GM21786 (cell line): ENCODE measurements around the gene EPHB3.

Experiments
- ATAC-seq: cut with Tn5 transposase; IDR thresholded peaks from one replicate; pipeline ENCODE4 v1.9.1; 2021; ENCODE audit not compliant: unreplicated experiment

Gene EPHB3

DNA sequence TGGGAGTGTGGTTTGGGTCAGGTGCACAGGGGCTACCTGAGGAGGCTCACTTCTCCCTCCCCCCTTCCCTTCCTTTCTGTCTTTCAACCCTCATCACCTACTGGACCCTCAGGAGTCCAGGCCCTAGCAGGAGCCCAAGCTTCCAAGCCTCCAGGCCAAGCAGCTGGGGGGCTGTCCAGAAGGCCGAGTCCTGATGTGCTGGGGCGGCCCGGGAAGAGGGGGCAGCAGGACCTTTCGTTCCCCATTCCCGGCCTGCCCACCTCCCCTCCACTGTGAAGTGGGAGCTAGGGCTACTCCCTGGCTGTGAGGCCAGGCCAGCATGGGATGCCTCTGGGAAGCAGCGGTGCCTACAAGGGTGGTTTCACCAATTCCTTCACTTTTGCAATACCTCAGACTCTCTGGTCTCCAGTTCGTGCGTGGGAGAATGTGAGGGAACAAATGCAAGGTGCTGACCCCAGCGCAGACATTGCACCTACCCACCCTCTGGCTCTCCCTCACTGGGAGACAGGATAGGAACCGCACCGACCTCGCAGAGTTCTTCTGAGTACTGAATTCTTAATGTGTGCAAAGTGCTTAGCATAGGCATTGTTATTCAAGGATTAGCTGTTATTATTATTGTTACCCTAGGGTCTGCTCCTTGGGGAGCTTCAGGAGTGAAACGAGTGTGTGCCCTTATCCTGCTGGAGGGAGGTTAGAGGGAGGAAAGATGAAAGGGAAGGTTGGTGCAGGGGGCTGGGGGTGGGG is 2.5 kb downstream of the EPHB3 start:
- no peak for ATAC-seq

DNA sequence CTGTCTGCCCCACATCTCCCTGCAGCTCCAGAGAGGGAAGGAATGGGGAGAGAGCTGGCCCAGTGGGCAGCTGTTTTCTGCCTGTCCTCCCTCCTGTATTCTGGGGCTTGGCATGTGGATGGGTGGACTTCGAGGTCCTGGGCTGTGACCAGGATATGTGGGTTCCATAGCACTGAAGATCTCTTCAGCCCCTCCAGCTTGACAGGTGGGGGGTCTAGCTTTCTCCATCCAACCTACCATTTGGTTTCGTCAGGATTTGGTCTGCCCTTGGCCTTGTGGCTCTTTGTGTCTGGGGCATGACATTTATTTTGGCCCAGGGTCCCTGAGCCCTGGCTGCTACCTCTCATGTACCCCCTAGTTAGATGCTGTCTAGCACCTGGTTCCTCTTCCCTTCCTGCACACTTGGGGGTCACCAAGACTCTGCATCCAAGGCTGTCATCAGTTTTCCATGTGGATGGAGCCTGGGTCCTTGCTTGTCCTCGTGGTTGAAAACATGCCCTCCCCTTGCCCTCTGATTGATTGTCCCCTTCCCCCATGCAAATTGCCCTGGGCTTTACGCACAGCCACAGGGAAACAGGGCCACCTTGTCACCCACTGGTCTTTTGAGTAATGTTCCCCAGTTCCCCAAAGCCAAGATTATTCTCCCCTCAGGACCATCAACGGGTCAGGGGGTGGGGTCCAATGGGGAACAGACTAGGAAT is 3.2 kb downstream of the EPHB3 start:
- ATAC-seq, result no peak

DNA sequence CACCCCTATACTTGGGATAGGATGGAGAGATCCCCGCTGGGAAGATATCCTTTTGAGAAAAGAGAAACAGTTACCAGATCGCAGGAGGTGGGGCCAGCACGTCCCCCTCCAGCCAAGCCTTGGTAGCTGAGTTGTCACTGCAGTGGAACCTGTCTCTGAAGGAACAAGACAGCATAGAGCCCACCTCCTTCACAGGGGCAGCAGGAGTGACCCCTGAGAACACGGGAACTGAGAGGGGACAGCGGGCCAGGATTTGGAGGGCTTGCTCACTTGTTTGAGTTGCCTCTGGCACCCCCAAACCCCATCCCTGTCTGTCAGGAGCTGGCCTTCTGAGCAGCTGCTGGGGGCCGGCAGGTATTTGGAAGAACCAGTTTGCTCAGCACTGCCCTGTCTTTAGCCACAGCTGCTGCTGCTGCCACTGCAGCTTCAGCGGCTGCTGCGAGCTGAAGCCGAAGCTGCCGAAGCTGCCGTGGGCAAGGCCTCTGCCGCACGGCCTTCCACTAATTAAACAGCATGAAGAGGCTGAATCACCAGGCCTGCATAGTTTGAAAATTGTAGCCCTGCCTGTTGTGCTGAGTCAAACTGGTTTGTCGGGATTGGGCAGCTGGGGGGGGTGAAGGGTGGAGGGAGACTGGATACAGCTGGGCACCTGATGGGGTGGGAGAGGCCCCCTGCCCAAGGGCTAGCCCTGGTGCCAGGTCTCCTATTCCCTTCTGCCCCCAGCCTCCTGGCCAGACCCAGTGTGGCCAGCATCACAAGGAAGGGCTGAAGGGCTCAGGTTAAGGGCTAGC is 4.0 kb downstream of the EPHB3 start:
- ATAC-seq, result no peak

DNA sequence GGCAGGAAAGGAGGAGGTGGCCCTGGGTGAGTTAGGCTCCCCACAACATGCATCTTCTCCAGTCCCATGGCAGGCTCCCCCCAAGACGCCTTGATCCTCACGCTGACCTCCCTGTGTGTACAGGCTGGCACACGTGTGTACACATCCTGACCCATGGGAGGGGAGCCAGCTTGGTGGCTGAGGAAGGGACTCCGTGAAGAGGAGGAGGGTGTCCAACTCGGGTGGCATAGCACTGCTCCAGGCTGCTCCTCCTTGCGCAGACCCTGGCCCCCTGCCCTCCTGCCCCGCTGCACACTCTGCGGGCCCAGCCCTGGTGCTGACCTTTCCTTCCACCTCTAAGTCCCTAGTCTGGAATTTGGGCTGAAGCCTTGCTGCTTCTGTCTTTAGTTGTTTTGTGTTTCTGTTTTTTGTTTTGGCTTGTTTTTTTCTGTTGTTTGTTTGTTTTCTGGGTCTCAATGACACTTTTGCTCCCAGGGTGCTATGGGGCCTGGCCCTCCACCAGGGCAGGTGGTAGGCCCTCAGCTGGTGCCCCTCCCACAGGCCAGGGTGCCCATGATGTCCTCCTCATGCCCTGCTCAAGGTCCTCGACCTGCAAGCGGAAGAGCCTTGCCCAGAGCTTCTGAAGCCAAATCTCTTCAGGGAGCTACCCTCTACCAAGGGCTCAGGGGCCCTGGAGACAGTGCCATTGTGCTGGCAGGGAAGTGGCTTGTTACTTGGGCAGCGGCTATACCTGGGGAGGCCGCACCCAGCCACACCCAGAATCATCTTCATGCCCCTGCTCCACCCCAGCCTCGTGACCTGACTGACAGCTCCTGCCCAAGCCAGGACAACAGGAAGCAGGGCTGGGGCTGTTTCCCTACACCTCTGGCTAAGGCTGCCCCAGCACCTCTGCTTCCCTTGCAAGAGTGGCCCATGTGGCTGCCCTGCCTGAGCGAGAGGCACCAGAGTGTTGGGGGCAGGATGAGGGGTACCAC is 5.1 kb downstream of the EPHB3 start:
- no peak for ATAC-seq

DNA sequence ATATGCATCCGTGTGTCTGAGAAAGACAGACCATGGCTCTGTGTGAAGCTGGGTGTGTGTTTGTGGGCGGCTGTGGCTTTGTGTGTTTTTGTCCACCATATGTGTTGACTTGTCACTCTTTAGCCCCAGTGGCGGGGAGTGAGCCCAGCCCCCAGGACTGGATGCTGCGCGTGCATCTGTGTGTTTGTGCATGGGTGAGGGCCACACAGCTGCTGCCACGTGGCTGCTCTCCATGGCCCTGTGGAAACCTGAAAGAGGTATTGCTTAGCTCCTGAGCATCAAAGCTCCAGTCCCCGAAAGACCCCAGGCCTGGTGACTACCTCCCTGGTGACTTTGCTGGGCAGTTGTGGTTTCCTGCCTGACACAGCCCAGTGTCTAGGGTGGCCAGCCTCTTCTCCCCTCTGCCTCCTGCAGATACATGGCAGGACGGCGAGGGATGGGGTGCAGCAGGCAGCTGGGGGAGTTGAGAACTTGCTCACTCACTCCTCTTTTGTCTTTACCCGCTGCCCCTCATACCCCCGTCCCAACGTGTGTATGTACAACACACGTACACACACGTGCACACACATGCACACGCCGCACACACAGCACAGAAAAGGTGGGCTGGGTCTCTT is 6.5 kb downstream of the EPHB3 start:
- ATAC-seq, result no peak

- ATAC-seq, result no peak
Measured at GRCh38 chr3:184568560-184568923, 7.0 kb downstream of the EPHB3 start.

- no peak for ATAC-seq
Measured at GRCh38 chr3:184568924-184569829, 7.6 kb downstream of the EPHB3 start.

DNA sequence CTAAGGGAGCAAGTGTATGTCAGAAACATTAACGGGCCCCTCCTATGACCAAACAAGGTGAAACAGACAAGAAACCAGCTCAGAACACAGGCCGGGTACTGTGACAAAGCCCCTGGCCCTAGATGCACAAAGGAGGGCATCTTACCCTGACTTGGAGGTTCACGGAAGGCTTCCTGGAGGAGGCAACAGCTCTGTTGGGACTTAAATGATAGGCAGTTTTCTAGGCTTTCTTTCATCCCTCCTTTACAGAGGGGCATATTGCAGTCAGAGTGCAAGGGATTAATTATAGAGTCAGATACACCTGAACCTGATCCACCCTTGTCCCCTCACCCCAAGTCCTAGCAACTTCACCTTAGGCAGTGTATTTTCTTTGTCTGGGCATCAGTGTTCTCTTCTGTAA is 8.4 kb downstream of the EPHB3 start:
- ATAC-seq, result no peak

DNA sequence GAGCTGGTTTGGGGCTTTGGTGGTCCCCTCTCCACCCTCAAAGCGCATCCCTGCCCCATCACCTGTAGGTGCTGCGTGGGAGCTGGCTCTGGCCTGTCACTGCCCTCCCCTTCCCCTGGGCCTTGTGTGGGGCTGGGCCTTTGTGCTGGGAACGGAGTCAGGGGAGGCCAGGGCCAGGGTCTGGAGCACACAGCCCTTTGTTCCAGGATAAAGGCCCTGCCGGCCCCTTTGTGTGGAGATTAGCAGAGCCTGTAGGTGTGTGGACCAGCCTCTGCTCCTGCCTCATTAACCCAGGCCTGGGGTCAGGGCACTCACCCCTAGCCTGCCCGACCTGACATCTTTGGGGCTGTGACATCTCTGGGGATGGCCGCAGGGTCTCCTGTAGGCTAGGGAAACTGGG is 8.9 kb downstream of the EPHB3 start:
- ATAC-seq, result no peak

DNA sequence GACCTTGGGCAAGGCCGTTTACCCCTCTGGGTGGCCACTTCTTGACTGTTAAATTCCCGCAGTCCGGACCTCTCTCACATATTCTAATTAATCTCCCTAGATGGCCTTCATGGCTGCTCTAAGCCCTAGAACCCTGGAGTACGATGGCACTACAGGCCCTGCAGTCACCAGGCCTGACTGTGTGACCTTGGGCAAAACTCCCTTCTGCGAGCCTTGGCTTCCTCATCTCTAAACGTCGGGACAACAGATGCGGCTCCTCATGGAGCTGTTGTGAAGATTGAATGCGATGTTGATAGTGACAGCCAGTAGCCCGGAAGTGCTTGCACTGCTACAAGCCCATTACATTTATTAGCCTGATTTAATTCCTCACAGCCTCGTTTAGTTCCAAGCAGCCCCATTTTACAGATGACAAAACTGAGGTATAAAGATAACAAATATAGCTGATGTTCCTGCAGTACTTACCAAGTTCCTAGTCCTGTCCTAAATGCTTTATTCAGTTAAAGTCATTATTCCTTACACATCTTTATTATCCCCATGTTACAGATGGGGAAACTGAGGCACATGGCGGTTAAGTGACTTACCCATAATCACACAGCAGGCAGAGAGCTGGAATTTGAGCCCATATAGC is 10.3 kb downstream of the EPHB3 start:
- no peak for ATAC-seq

GRCh38 chr3:184572633-184573270 is 11.2 kb downstream of the EPHB3 start:
- ATAC-seq, result no peak

GRCh38 chr3:184574515-184575417 is 13.2 kb downstream of the EPHB3 start:
- no peak for ATAC-seq

DNA sequence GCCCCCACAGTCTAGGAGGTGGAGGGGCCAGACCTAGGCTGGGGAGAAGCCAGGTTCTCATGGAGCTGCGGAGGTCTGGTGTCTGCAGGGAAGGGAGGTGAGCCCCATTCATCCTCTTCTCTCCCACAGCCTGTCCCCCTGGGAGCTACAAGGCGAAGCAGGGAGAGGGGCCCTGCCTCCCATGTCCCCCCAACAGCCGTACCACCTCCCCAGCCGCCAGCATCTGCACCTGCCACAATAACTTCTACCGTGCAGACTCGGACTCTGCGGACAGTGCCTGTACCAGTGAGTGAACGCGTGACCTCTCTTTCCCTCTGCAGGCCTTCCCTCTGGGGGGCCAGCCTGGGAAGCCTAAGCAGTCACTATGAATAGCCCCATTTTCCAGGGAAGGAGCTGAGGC is 14.1 kb downstream of the EPHB3 start:
- ATAC-seq, result no peak

GRCh38 chr3:184576457-184577240 is 15.1 kb downstream of the EPHB3 start:
- no peak for ATAC-seq

GRCh38 chr3:184577546-184577945 is 16.0 kb downstream of the EPHB3 start:
- ATAC-seq, result no peak

DNA sequence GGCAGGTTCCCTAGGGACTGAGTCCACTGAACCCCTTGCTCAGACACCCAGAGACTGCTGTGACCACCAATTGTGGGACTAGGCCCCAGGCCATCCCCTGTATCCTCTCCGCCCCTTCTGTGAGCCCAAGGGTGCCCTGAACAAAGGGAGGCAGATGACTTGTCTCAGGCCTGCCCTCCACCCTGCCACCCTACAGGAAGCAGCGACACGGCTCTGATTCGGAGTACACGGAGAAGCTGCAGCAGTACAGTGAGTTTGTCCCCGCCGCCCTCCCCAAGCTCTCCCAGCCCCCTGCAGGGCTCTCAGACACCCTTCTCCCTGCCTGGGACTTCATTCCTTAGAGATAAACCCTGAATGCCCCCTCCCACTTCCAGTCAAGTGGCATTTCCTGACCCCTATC is 16.6 kb downstream of the EPHB3 start:
- no peak for ATAC-seq

DNA sequence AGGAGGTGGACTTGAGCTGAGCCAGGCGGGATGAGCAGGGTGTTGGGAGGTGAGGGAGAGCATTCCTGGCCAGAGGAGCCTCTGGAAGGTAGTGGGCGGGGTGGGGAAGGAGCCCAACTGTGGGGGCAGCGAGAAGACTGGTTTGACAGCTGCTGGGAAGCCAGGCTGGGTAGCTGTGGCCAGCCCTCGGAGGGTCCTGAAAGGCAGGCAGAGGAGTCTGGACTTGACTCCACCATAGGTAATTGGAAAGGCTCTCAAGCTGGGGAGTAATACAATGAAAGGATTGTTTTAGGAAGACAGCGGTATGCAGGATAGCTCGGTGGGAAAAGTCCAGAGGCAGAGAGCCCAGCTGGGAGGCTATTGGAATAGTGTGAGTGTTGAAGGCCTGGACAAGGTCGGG is 17.2 kb downstream of the EPHB3 start:
- ATAC-seq, result no peak
